PC-3 (cell line): Measurements from ENCODE around the gene ARHGAP9. TPM values are rescaled to one million over a fixed set of nuclear protein-coding genes. Genes with fewer than 3 reads are reported as not detected.

ENCODE experiments used
- ATAC-seq: fragments of 200-7000 bp; cut with Tn5 transposase; 2 replicates; pipeline ENCODE4 v1.9.1; 2020; ENCODE audit warnings: mild to moderate bottlenecking, moderate library complexity
- BruUV-seq: library from RNA; stranded (reverse); fragments of 400-500 nt; replicated peaks from 2 replicates; lab custom pipeline; 2021; lab: Mats Ljungman, UMichigan
- CTCF ChIA-PET: fragments of 300-600 bp; sonication (Branson Sonifier 250); formaldehyde crosslinking; loops from one replicate; lab custom pipeline; 2022; ENCODE audit warnings: antibody characterized with exemption; lab: Charles Lee
- POLR2A ChIA-PET: fragments of 300-600 bp; sonication (Branson Sonifier 250); formaldehyde crosslinking; loops from one replicate; lab custom pipeline; 2022; ENCODE audit warnings: antibody characterized with exemption; ENCODE audit not compliant: unreplicated experiment; lab: Charles Lee
- DNase-seq: peaks from one replicate; pipeline ENCODE4 v3.0.0-alpha.2; 2015
- H2AFZ ChIP-seq: fragments of 300-600 bp; sonication (generic); 2 replicates; pipeline ENCODE4 v1.6.0; 2016; ENCODE audit warnings: antibody characterized with exemption, low read length
- H3F3A ChIP-seq: fragments of 300-600 bp; sonication (generic); one replicate; pipeline ENCODE4 v1.6.0; 2017; ENCODE audit warnings: antibody characterized with exemption, low read length, control low read depth, mild to moderate bottlenecking; ENCODE audit not compliant: unreplicated experiment
- H3K27ac ChIP-seq: fragments of 300-600 bp; sonication (generic); 2 replicates; pipeline ENCODE4 v1.5.1; 2016; ENCODE audit warnings: mild to moderate bottlenecking, low read length
- H3K27me3 ChIP-seq: fragments of 300-600 bp; sonication (generic); 2 replicates; pipeline ENCODE4 v1.6.1; 2016; ENCODE audit warnings: low read length, mixed read lengths
- H3K36me3 ChIP-seq: fragments of 300-600 bp; sonication (generic); 2 replicates; pipeline ENCODE4 v1.6.1; 2016; ENCODE audit warnings: low read depth, mixed run types, low read length, mixed read lengths
- H3K4me1 ChIP-seq: fragments of 300-600 bp; sonication (generic); 2 replicates; pipeline ENCODE4 v1.5.1; 2016; ENCODE audit warnings: low read length; ENCODE audit not compliant: insufficient read depth
- H3K4me2 ChIP-seq: fragments of 300-600 bp; sonication (generic); 2 replicates; pipeline ENCODE4 v1.6.0; 2016; ENCODE audit warnings: low read length
- H3K4me3 ChIP-seq: fragments of 300-600 bp; sonication (generic); 2 replicates; pipeline ENCODE4 v1.5.1; 2016; ENCODE audit warnings: mild to moderate bottlenecking, low read length, mixed read lengths
- H3K79me2 ChIP-seq: fragments of 300-600 bp; sonication (generic); 2 replicates; pipeline ENCODE4 v1.6.1; 2017; ENCODE audit warnings: low read length, mixed read lengths
- H3K9ac ChIP-seq: fragments of 300-600 bp; sonication (generic); 2 replicates; pipeline ENCODE4 v1.6.0; 2016; ENCODE audit warnings: mild to moderate bottlenecking, low read length
- H3K9me2 ChIP-seq: fragments of 300-600 bp; sonication (generic); replicated peaks from 2 replicates; pipeline ENCODE4 v1.6.1; 2016; ENCODE audit warnings: mixed run types, low read length, mixed read lengths
- H3K9me3 ChIP-seq: fragments of 300-600 bp; sonication (generic); 2 replicates; pipeline ENCODE4 v1.6.1; 2016; ENCODE audit warnings: low read length, mixed read lengths
- H4K20me1 ChIP-seq: fragments of 300-600 bp; sonication (generic); 2 replicates; pipeline ENCODE4 v1.6.1; 2016; ENCODE audit warnings: low read length, mixed read lengths
- CTCF ChIP-seq: fragments of 300-600 bp; sonication (generic); conservative IDR thresholded peaks from 2 replicates; pipeline ENCODE4 v1.5.1; 2017; ENCODE audit warnings: antibody characterized with exemption, low read depth, mild to moderate bottlenecking, low read length
- EZH2 ChIP-seq: fragments of 300-600 bp; sonication (generic); IDR thresholded peaks from one replicate; pipeline ENCODE4 v1.6.1; 2017; ENCODE audit warnings: antibody characterized with exemption, mild to moderate bottlenecking, low read length; ENCODE audit not compliant: unreplicated experiment
- EZH2phosphoT487 ChIP-seq: fragments of 300-600 bp; sonication (generic); IDR thresholded peaks from 2 replicates; pipeline ENCODE4 v1.6.1; 2018; ENCODE audit warnings: mild to moderate bottlenecking, antibody characterized with exemption, low read length, borderline replicate concordance
- intact Hi-C: fragments of 100-400 bp; cut with micrococcal nuclease; formaldehyde crosslinking; loops from 2 replicates; pipeline ENCODE4 v1.9.0; 2023
- total RNA-seq: library from RNA; depleted of rRNA; stranded (reverse); fragments of >200 nt; gene quantifications from 2 replicates; pipeline ENCODE4 v1.2.3, GENCODE V29; 2014

The ARHGAP9 gene
- total RNA-seq, 1 experiment from 2014 or later: not detected

- intact Hi-C loops: no loop called here
- Histone ChIP-seq H3K4me2 (no peak overlapping the region), H3K9ac (no peak overlapping the region), H3K27ac (no peak overlapping the region), H3K36me3 (peaks cover 35% of the 10 kb centered on the region), H3K9me2 (no peaks in the 10 kb centered on the region), H3K4me3 (no peak overlapping the region), H3K27me3 (no peaks in the 10 kb centered on the region), H3K9me3 (no peaks in the 10 kb centered on the region), H3K4me1 (peaks cover 32% of the 10 kb centered on the region), H2AFZ (no peak overlapping the region), H3F3A (no peaks in the 10 kb centered on the region), H4K20me1 (no peaks in the 10 kb centered on the region), H3K79me2 (peaks cover 24% of the 10 kb centered on the region)
- ATAC-seq: no peak
- CTCF ChIA-PET: no interaction called here
- POLR2A ChIA-PET: no interaction called here
- BruUV-seq: no TSS peak
- DNase-seq: no peak
- TF ChIP-seq EZH2phosphoT487: no peak
- no peak for TF ChIP-seq CTCF
- no peak for TF ChIP-seq EZH2
Observed at GRCh38 chr12:57525615-57526383, 46.1 kb upstream of the ARHGAP9 start.

DNA sequence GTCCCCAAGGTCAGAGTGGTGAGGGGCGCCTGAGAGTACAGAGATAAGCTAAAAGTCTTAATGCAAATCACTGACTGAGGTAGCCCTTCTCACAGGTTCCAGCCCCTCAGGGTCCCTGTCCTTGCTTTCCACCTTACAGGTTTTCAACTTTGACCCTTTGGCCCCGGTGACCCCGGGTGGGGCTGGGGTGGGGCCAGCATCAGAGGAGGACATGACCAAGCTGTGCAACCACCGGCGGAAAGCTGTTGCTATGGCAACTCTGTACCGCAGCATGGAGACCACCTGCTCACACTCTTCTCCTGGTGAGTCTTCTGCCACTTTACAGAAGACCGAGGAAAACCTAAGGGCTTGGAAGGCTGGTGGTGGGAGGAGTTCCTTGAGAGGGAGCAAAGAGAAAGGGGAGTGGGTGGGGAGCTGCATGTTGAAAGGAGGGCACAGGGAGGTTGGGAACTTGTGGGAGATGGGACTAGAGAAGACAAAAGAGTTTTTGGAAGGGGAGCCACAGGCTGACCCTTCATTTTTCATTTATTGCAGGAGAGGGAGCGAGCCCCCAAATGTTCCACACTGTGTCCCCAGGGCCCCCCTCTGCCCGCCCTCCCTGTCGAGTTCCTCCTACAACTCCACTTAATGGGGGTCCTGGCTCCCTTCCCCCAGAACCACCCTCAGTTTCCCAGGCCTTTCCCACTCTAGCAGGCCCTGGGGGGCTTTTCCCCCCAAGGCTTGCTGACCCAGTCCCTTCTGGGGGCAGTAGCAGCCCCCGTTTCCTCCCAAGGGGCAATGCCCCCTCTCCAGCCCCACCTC lies 45.3 kb upstream of the ARHGAP9 start:
- ATAC-seq (no peak), DNase-seq (no peak)
- Histone ChIP-seq H3K4me3 (peak overlapping the region; percentile 71; the same call in 1 of the 2 replicates), H3K36me3 (peaks cover 27% of the 10 kb centered on the region), H3K9me2 (no peaks in the 10 kb centered on the region), H3K9ac (no peak overlapping the region), H4K20me1 (peaks cover 1% of the 10 kb centered on the region; the same call in 1 of the 2 replicates), H3K27ac (no peak overlapping the region), H3K4me2 (peak overlapping the region; percentile 87), H2AFZ (no peak overlapping the region), H3F3A (no peaks in the 10 kb centered on the region), H3K4me1 (peaks cover 32% of the 10 kb centered on the region), H3K79me2 (peaks cover 27% of the 10 kb centered on the region), H3K9me3 (no peaks in the 10 kb centered on the region), H3K27me3 (no peaks in the 10 kb centered on the region)
- TF ChIP-seq EZH2phosphoT487 (no peak), CTCF (no peak), EZH2 (no peak)
- BruUV-seq: no TSS peak
- ChIA-PET CTCF (interaction anchor here (1.0 kb wide), 1 partner anchor 202 kb away, joined by 3 read pairs; no protein-coding TSS in a partner anchor), POLR2A (interaction anchor here (0.8 kb wide), 1 partner anchor 219 kb away, joined by 5 read pairs; no protein-coding TSS in a partner anchor)
- intact Hi-C loops: no loop called here
